Breast epithelium (tissue), 4 donors: ENCODE measurements around the gene TNS2. TPM values are rescaled to one million over a fixed set of nuclear protein-coding genes. Genes with fewer than 3 reads are reported as not detected.
A peak's percentile ranks its signal among the peaks of the same experiment; 100 is the strongest.

ENCODE experiments used
- DNase-seq, 2 donors: peaks; one replicate each; pipeline ENCODE4 v3.0.0-alpha.2; 2019; ENCODE audit warnings: low spot score in 2 of 2
- H3K27ac ChIP-seq, 2 donors: fragments of 200-600 bp; sonication (generic) in 1 of 2; one replicate each; pipeline ENCODE4 v1.5.1; 2016 to 2019; ENCODE audit warnings: mild to moderate bottlenecking in 1 of 2
- H3K27me3 ChIP-seq, 2 donors: fragments of 200-600 bp; sonication (generic) in 1 of 2; one replicate each; pipeline versions ENCODE4 v1.5.1 to v1.6.0; 2017 to 2019; ENCODE audit warnings: control low read depth in 1 of 2, mild to moderate bottlenecking in 1 of 2
- H3K36me3 ChIP-seq: fragments of 200-600 bp; one replicate; pipeline ENCODE4 v1.5.1; 2019
- H3K4me1 ChIP-seq, 2 donors: fragments of 200-600 bp; sonication (generic); one replicate each; pipeline ENCODE4 v1.5.1; 2016 to 2019; ENCODE audit warnings: control low read depth in 1 of 2
- H3K4me3 ChIP-seq, 3 donors: fragments of 200-600 bp; sonication (generic); 1 replicate in 2 of 3; 2 replicates in 1 of 3; pipeline ENCODE4 v1.5.1; 2016 to 2019; ENCODE audit warnings: mild to moderate bottlenecking in 3 of 3, moderate library complexity in 2 of 3
- H3K9me3 ChIP-seq, 2 donors: fragments of 200-600 bp; sonication (generic) in 1 of 2; one replicate each; pipeline ENCODE4 v1.5.1; 2016 to 2019; ENCODE audit warnings: control low read depth in 1 of 2
- CTCF ChIP-seq, 3 donors: fragments of 450-650 bp; IDR thresholded peaks; one replicate each; pipeline ENCODE4 v1.5.1; 2016 to 2017; ENCODE audit warnings: antibody characterized with exemption in 3 of 3, mild to moderate bottlenecking in 3 of 3, moderate library complexity in 3 of 3
- POLR2A ChIP-seq: fragments of 450-650 bp; IDR thresholded peaks from one replicate; pipeline ENCODE4 v1.6.1; 2016; ENCODE audit warnings: antibody characterized with exemption, mild to moderate bottlenecking, moderate library complexity
- POLR2AphosphoS5 ChIP-seq, 3 donors: sonication (generic); formaldehyde crosslinking; IDR thresholded peaks; one replicate each; pipeline ENCODE4 v1.6.1; 2017; ENCODE audit warnings: antibody characterized with exemption in 3 of 3
- intact Hi-C: fragments of 100-400 bp; cut with DNase I; formaldehyde crosslinking; loops from one replicate; pipeline ENCODE4 v1.15.1; 2023; ENCODE audit warnings: low total_unique reads
- total RNA-seq, 3 donors: library from RNA; depleted of rRNA; stranded (reverse); fragments of >200 nt; gene quantifications; one replicate each; pipeline ENCODE4 v1.1.0, GENCODE V29; 2016

Gene TNS2
- total RNA-seq, 3 donors from 2014 or later, result 65.4 to 228 (median 156) TPM

- TF ChIP-seq CTCF (IDR thresholded peaks at IDR 0.05), result no peak
- no peak for TF ChIP-seq POLR2AphosphoS5 (IDR thresholded peaks at IDR 0.05)
- no peak for TF ChIP-seq POLR2A
- Histone ChIP-seq H3K4me3 (no peak overlapping the region), H3K27me3 (no peaks in the 10 kb centered on the region), H3K27ac (peak overlapping the region; percentile 75 to 89), H3K4me1 (peaks cover 15 to 20% of the 10 kb centered on the region in 2 donors), H3K36me3 (no peaks in the 10 kb centered on the region), H3K9me3 (no peaks in the 10 kb centered on the region)
- intact Hi-C loops, result no loop called here
- DNase-seq, result no peak
Measured at GRCh38 chr12:53062011-53062961, 12.4 kb downstream of the TNS2 start.

- H3K9me3 ChIP-seq, result no peaks in the 10 kb centered on the region
- H3K27ac ChIP-seq, result peak overlapping the region; percentile 75 to 89
- H3K36me3 ChIP-seq, result no peaks in the 10 kb centered on the region
- TF ChIP-seq CTCF (IDR thresholded peaks at IDR 0.05), result no peak
- TF ChIP-seq POLR2A, result no peak
- no peak for TF ChIP-seq POLR2AphosphoS5 (IDR thresholded peaks at IDR 0.05)
- no peak overlapping the region for H3K4me3 ChIP-seq
- no peak for DNase-seq
- no peaks in the 10 kb centered on the region for H3K27me3 ChIP-seq
- peaks cover 15 to 20% of the 10 kb centered on the region in 2 donors for H3K4me1 ChIP-seq
- intact Hi-C loops, result no loop called here
Measured at GRCh38 chr12:53062977-53063707, 13.3 kb downstream of the TNS2 start.

- Histone ChIP-seq H3K36me3 (no peaks in the 10 kb centered on the region), H3K9me3 (no peaks in the 10 kb centered on the region), H3K27me3 (no peaks in the 10 kb centered on the region), H3K4me3 (no peak overlapping the region), H3K4me1 (peaks cover 15 to 20% of the 10 kb centered on the region in 2 donors), H3K27ac (peak overlapping the region; percentile 75 to 89)
- no peak for DNase-seq
- TF ChIP-seq POLR2AphosphoS5 (IDR thresholded peaks at IDR 0.05) (peak in 2 of 3 donors; percentile 39 to 64), POLR2A (no peak)
- intact Hi-C loops, result no loop called here
Measured at GRCh38 chr12:53063708-53064612, 14.1 kb downstream of the TNS2 start.

GRCh38 chr12:53064613-53065436 lies 15.0 kb downstream of the TNS2 start:
- intact Hi-C loops, result no loop called here
- Histone ChIP-seq H3K9me3 (no peaks in the 10 kb centered on the region), H3K4me1 (peaks cover 17 to 20% of the 10 kb centered on the region in 2 donors), H3K4me3 (peak overlapping the region in 1 of 3 donors; percentile 24), H3K27me3 (no peaks in the 10 kb centered on the region), H3K27ac (peak overlapping the region; percentile 75 to 89), H3K36me3 (no peaks in the 10 kb centered on the region)
- TF ChIP-seq POLR2AphosphoS5 (IDR thresholded peaks at IDR 0.05) (peak in 1 of 3 donors; percentile 14), POLR2A (no peak)
- DNase-seq, result no peak

GRCh38 chr12:53065470-53065869 lies 15.6 kb downstream of the TNS2 start:
- DNase-seq, result no peak
- intact Hi-C loops, result no loop called here
- Histone ChIP-seq H3K27me3 (no peaks in the 10 kb centered on the region), H3K4me1 (peaks cover 17 to 20% of the 10 kb centered on the region in 2 donors), H3K27ac (peak overlapping the region; percentile 75 to 89), H3K9me3 (no peaks in the 10 kb centered on the region), H3K4me3 (peak overlapping the region in 1 of 3 donors; percentile 24), H3K36me3 (no peaks in the 10 kb centered on the region)
- TF ChIP-seq CTCF (IDR thresholded peaks at IDR 0.05) (no peak), POLR2A (no peak), POLR2AphosphoS5 (IDR thresholded peaks at IDR 0.05) (no peak)
